SW480 (cell line): Measurements from ENCODE around the gene RSPH4A.
A peak's percentile ranks its signal among the peaks of the same experiment; 100 is the strongest.
"Not testable (repeated sequence)": the region's sequence is repeated elsewhere in the genome, so short reads cannot be mapped to it uniquely, and the experiment has no call there.

Source experiments
- DNase-seq: peaks from one replicate; pipeline ENCODE4 v3.0.0-alpha.2; 2016; ENCODE audit warnings: low spot score

Gene RSPH4A

GRCh38 chr6:116625872-116626271 lies 9.6 kb downstream of the RSPH4A start:
- DNase-seq = no peak

- no peak for DNase-seq
Observed at GRCh38 chr6:116629563-116629981, 13.3 kb downstream of the RSPH4A start.

GRCh38 chr6:116631379-116631990 lies 15.2 kb downstream of the RSPH4A start:
- no peak for DNase-seq

DNA sequence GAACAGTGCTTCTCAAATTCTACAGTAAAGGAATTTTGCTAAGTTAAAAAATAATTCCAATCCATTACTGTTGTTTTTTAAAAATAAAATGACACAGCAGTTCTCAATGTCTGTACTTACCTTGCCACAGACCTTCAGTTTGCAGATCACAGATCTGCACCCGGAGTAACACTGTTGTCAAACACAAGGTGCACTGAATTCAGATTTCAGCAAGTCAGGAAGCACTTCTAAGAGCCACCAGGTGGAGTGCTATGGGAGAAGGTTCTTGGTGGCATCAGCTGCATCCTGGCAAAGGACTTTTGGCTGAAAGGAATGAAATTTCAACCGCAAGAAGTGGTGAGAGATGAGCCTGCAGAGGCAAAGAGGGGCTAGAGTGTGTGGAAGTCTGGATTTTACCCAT lies 17.4 kb downstream of the RSPH4A start:
- DNase-seq = no peak

DNA sequence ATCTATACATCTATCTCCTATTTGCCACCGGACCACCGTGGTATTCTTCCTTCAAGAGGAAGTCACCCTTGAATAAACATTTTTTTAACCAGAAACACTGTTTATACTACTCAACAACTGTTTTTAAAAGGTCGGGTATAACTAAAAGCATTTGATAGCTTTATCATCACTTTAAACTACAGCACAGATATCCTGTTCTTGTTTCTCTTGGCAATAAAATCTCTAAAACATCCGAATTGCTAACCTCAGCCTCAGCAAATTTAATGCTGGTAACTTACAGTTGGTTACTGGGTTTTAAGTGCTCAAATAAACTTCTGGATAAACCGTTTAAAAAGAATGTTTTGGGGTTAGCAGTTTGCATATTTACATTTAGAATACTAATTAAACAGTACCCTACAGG lies 31.9 kb downstream of the RSPH4A start:
- no peak for DNase-seq

DNA sequence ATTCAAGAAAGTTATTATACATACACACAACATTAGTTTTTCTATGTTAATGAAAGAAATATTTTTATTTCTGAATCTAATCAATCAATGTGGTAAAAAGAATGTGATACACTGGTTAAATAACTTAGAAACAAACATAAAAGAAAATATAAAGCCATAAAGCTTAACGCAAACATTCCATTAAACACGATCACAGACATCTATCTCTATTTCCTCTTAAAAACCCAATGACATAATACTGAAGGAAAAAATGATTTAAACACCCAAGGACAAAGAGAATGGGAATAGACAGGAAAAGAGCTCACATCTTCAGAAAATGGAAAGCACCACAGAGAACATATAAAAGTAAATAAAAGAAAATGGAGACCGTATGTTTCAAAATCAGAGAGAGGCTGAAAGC lies 32.9 kb downstream of the RSPH4A start:
- DNase-seq = no peak

- no peak for DNase-seq
Observed at GRCh38 chr6:116651916-116652315, 35.6 kb downstream of the RSPH4A start.

DNA sequence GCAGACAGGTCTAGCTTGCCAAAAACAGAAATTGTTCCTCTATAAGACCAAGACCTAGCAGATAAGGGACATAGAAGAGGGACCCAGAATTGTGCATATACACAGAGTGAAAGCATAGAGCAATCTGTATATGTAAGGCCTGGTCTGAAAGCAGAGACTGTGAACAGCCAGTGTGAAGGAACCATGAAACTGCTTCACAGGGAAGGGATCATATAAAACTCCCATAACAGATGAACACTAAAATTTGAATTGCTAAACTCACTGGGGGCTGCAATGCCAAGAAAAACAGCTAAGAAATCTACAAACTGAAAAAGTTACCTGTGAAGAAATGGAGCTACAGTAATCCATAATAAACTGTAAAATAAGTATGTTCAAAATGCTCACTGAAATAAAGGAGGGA lies 45.3 kb downstream of the RSPH4A start:
- no peak for DNase-seq

GRCh38 chr6:116662202-116662601 lies 45.9 kb downstream of the RSPH4A start:
- no peak for DNase-seq

GRCh38 chr6:116663308-116663707 lies 47.0 kb downstream of the RSPH4A start:
- no peak for DNase-seq

- not testable (repeated sequence) for DNase-seq
Observed at GRCh38 chr6:116664169-116664568, 47.9 kb downstream of the RSPH4A start.

- DNase-seq = no peak
Observed at GRCh38 chr6:116665464-116665863, 49.2 kb downstream of the RSPH4A start.

DNA sequence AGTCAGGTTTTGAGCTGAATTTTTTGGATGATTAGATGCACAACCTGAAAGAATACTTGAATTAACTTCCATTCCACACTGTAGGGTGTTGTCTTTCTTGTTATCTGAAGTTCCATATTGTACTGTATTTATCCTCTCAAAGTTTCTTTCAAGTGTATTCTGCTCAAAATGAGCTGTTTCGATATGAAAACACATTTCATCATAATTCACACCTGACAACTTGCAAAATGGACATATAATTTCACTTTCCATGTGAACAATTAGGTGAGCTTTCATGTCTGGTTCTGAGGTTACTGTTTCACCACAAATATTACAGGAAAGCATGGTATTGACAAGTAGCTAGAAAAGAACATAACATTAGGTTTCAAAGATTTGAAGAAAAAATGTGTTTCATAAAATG lies 50.6 kb downstream of the RSPH4A start:
- DNase-seq = no peak

GRCh38 chr6:116667623-116668022 lies 51.3 kb downstream of the RSPH4A start:
- no peak for DNase-seq

- no peak for DNase-seq
Observed at GRCh38 chr6:116672306-116672705, 56.0 kb downstream of the RSPH4A start.

GRCh38 chr6:116676021-116676420 lies 59.7 kb downstream of the RSPH4A start:
- no peak for DNase-seq

GRCh38 chr6:116680880-116681672 lies 64.8 kb downstream of the RSPH4A start, which contains the start of gene KPNA5:
Gene KPNA5 (plus strand): TSS chr6:116681211. CDS start chr6:116681335, 124 bp downstream.
- peak; percentile 88 for DNase-seq

- DNase-seq = no peak
Observed at GRCh38 chr6:116682334-116682712, 66.0 kb downstream of the RSPH4A start.
